C4-2B (cell line): ENCODE data around the gene ARHGEF12.

Experiments used
- CTCF ChIP-seq: fragments of 450-650 bp; conservative IDR thresholded peaks from 2 replicates; pipeline ENCODE4 v1.5.1; 2017; ENCODE audit warnings: mild to moderate bottlenecking
- ZFX ChIP-seq: fragments of 450-650 bp; IDR thresholded peaks from 2 replicates; pipeline ENCODE4 v1.6.1; 2017

GRCh38 chr11:120522736-120523135 lies 186.5 kb downstream of the ARHGEF12 start:
- TF ChIP-seq CTCF, result no peak
- no peak for TF ChIP-seq ZFX
